ENCODE measurements around the gene ELANE. TPM values are rescaled to one million over a fixed set of nuclear protein-coding genes. Genes with fewer than 3 reads are reported as not detected.

ELANE gene
- total RNA-seq, 3 donors from 2014 or later (not counting 1 experiment from before 2014, with no cell fraction given) = 1.7 to 1.8 TPM; not detected in 1

GRCh38 chr19:829129-829758 lies 22.9 kb upstream of the ELANE start:
- no peaks in the 10 kb centered on the region for H3K9me3 Mint-ChIP-seq
- no peak for DNase-seq
- H3K4me3 ChIP-seq (ENCODE audit: low read length) = no peak overlapping the region
- no peaks in the 10 kb centered on the region for H3K27me3 Mint-ChIP-seq (ENCODE audit: low read depth in 2 of 2)
- no peaks in the 10 kb centered on the region for H3K27me3 ChIP-seq (ENCODE audit: control insufficient read depth, insufficient read depth, low read length)
- no peaks in the 10 kb centered on the region for H3K4me1 ChIP-seq (ENCODE audit: control insufficient read depth, insufficient read depth, low read length)
- H3K4me3 Mint-ChIP-seq = no peak overlapping the region
- no peaks in the 10 kb centered on the region for H3K9me3 ChIP-seq (ENCODE audit: control insufficient read depth, insufficient read depth, low read length)
- intact Hi-C loops (cut with micrococcal nuclease) = no loop called here
- WGBS (ENCODE audit: insufficient coverage) = 85% methylated on average over 18 of the region's 18 CpGs
- no peaks in the 10 kb centered on the region for H3K4me1 Mint-ChIP-seq
- ATAC-seq = no peak
- H3K36me3 ChIP-seq (ENCODE audit: control insufficient read depth, insufficient read depth, low read length) = no peaks in the 10 kb centered on the region
- no peak overlapping the region for H3K27ac Mint-ChIP-seq
- no peak overlapping the region for H3K27ac ChIP-seq (ENCODE audit: low read length)
- no peak for TF ChIP-seq CTCF (IDR thresholded peaks at IDR 0.05)
- no peaks in the 10 kb centered on the region for H3K36me3 Mint-ChIP-seq

- intact Hi-C loops (cut with micrococcal nuclease) = no loop called here
- no peaks in the 10 kb centered on the region for H3K4me1 Mint-ChIP-seq
- no peaks in the 10 kb centered on the region for H3K36me3 ChIP-seq (ENCODE audit: control insufficient read depth, insufficient read depth, low read length)
- H3K27ac ChIP-seq (ENCODE audit: low read length) = no peak overlapping the region
- no peaks in the 10 kb centered on the region for H3K4me1 ChIP-seq (ENCODE audit: control insufficient read depth, insufficient read depth, low read length)
- DNase-seq (no peak), ATAC-seq (no peak)
- WGBS (ENCODE audit: insufficient coverage) = 81% methylated on average over 37 of the region's 38 CpGs
- peaks cover 0 to 5% of the 10 kb centered on the region in 2 donors for H3K27me3 Mint-ChIP-seq (ENCODE audit: low read depth in 2 of 2)
- H3K27me3 ChIP-seq (ENCODE audit: control insufficient read depth, insufficient read depth, low read length) = no peaks in the 10 kb centered on the region
- no peak overlapping the region for H3K4me3 Mint-ChIP-seq
- H3K9me3 Mint-ChIP-seq = no peaks in the 10 kb centered on the region
- H3K27ac Mint-ChIP-seq = no peak overlapping the region
- no peaks in the 10 kb centered on the region for H3K36me3 Mint-ChIP-seq
- TF ChIP-seq CTCF (IDR thresholded peaks at IDR 0.05) = no peak
- no peak overlapping the region for H3K4me3 ChIP-seq (ENCODE audit: low read length)
- no peaks in the 10 kb centered on the region for H3K9me3 ChIP-seq (ENCODE audit: control insufficient read depth, insufficient read depth, low read length)
Measured at GRCh38 chr19:831407-832369, 20.4 kb upstream of the ELANE start.

- Histone ChIP-seq H3K27me3 (ENCODE audit: control insufficient read depth, insufficient read depth, low read length) (no peaks in the 10 kb centered on the region), H3K27ac (ENCODE audit: low read length) (no peak overlapping the region), H3K9me3 (ENCODE audit: control insufficient read depth, insufficient read depth, low read length) (no peaks in the 10 kb centered on the region), H3K4me3 (ENCODE audit: low read length) (no peak overlapping the region), H3K36me3 (ENCODE audit: control insufficient read depth, insufficient read depth, low read length) (no peaks in the 10 kb centered on the region), H3K4me1 (ENCODE audit: control insufficient read depth, insufficient read depth, low read length) (no peaks in the 10 kb centered on the region)
- H3K27me3 Mint-ChIP-seq (ENCODE audit: low read depth in 2 of 2) = peaks cover 0 to 5% of the 10 kb centered on the region in 2 donors
- no peak overlapping the region for H3K4me3 Mint-ChIP-seq
- DNase-seq = no peak
- no peak overlapping the region for H3K27ac Mint-ChIP-seq
- no peaks in the 10 kb centered on the region for H3K4me1 Mint-ChIP-seq
- no peaks in the 10 kb centered on the region for H3K36me3 Mint-ChIP-seq
- no peak for TF ChIP-seq CTCF (IDR thresholded peaks at IDR 0.05)
- intact Hi-C loops (cut with micrococcal nuclease) = no loop called here
- no peak for ATAC-seq
- no peaks in the 10 kb centered on the region for H3K9me3 Mint-ChIP-seq
- WGBS (ENCODE audit: insufficient coverage) = 82% methylated on average over 24 of the region's 24 CpGs
Measured at GRCh38 chr19:834216-834615, 17.9 kb upstream of the ELANE start.

Data from natural killer cell (primary cell).